NCI-H446 treated with DMSO at 0.1 percent for 48 hours (cell line): ENCODE results near the gene LRP1.

Experiments used
- DNase-seq: peaks from one replicate; lab custom pipeline; 2025; lab: John Stamatoyannopoulos, UW

Gene LRP1

DNA sequence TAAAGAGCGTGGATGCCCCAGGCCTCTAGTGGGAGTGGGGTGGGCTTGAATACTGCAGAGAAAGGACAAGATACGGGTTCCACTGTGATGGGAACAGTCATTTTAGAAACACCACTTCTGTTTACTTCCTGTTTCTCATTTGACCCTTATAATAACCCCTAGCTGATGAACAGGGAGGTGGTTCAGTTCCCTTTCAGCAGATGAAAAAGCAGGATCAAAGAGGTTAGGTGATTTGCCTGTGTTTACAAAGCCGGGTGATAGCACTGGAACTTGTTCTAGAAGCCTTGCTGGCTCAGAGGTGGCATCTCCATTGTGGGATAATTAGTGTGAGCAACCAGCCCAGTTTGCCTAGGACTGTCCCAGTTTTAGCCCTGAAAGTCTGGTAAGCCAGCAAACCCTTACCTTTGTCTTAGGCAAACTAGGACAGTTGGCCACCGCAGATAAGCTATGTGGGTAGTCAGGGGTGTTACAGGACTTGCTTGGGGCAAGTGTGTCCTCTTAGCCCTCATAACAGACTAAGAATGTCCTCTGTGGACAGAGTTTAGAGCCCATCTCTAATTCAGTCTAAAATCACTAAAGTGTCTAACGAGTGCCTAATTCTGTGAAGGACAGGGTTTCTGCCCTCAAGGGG lies 26.6 kb downstream of the LRP1 start:
- DNase-seq, result no peak

DNA sequence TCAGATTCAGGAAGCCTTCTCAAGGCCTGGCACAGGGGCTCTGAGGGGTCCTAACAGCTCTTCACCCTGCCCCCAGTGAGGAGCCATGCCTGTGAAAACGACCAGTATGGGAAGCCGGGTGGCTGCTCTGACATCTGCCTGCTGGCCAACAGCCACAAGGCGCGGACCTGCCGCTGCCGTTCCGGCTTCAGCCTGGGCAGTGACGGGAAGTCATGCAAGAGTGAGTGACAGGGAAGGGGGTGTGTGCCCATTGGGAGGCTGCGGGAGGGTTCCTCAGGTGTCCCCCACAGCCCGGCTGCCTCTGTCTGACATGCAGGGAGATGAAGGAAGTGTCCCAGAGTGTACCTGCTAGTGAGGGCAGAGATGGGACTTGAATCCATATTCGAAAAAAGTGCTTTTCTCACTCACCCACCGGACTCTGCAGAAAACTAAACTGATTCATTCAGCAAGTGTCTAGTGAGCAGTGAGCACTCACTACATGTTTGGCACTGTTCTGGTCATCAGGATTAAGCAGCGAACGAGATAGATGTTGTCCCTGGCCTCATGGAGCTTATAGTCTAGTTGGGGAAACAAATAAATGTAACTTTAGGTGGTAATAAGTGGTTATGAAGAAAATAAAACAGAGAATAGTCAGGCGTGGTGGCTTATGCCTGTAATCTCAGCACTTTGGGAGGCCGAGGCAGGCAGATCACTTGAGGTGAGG lies 28.6 kb downstream of the LRP1 start:
- no peak for DNase-seq

DNA sequence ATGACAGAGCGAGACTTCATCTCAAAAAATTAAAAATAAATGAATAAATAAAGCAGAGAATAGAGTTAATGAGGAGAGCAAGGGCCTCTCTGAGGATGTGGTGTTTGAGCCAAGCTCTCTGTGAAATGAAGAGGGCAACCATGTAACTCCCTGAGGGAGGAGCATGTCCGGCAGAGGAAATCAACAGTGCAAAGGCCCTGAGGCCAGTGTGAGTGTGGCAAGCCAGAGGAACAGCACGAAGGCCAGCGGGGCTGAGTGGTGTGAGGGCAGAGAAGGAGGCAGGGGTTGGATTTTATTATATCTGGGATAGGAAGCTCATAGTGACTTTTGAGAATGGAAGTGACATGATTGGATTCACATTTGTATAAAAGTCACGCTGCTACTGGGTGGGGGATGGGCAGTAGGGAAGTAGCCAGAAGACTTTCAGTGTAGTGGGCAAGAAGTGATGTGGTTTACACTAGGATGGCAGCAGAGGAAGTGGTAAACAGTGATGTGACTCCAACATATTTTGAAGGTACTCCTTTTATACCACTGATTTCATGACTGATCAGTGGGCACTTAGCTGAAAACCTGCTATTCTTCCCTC lies 29.4 kb downstream of the LRP1 start:
- no peak for DNase-seq

DNA sequence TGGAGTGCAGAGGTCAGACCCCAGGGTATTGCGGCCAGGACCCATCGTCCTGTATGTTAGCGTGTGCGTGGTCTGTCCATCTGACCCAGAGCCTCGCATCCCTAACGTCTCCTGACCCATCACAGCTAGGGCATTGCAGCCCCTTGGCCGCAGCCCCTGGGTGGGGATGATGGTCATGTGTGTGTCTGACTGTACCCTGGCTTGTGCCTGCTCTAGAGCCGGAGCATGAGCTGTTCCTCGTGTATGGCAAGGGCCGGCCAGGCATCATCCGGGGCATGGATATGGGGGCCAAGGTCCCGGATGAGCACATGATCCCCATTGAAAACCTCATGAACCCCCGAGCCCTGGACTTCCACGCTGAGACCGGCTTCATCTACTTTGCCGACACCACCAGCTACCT lies 29.9 kb downstream of the LRP1 start:
- DNase-seq, result no peak

DNA sequence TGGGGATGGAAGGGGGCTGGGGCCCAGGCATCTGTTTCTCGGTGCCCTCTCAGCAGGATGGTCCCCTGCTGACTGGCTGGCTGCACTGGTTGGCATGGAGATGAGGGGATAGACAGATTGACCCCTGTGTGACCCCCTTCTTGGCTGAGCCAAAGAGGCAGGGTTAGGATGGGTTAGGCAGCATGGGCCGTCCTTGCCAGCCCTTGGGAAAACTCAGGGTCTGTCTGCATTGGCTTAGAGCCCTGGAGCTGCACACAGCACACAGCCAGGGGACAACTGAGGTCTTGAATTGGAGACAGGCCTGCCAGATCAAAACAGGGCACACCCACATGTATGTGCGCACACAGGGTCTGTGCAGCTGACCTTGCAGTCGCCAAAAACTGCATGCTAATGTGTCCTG lies 30.4 kb downstream of the LRP1 start:
- DNase-seq, result no peak

DNA sequence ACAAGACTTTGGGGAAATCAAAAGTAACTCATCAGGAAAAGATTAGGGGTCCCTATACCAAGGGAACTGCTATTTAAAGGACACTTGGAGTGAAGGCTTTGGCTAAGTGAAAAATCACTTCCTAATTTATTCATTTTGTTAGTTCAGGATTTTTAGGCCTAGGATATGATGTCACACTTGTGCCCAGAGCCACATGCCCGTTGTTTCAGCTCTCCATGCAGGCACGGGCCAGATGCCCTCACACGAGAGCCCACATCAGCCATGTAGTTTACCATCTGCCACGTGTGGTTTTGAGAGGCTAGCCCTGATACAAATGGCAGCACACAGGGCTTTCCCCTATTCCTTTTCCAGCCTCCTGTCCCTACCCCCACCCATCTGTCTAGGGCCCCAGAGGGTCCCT lies 31.0 kb downstream of the LRP1 start:
- DNase-seq, result no peak

DNA sequence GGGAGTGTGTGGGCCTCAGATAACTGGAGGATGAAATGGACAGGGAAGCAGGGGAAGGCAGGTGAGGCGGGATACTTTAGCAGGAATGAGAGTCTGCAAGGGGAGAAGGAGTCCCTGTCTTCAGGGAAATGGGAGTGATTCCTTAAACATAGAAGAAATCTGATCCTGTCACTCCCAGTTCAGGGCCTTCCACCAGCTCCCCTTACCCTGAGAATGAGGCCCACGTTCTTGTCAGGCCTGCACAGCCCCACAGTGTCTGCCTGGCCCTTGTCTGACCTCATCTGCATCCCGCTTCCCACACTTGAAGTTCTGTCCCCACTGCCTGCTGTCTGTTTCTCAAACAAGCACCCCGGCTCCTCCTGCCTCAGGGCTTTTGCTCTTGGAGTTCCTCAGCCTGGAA lies 31.8 kb downstream of the LRP1 start:
- no peak for DNase-seq

DNA sequence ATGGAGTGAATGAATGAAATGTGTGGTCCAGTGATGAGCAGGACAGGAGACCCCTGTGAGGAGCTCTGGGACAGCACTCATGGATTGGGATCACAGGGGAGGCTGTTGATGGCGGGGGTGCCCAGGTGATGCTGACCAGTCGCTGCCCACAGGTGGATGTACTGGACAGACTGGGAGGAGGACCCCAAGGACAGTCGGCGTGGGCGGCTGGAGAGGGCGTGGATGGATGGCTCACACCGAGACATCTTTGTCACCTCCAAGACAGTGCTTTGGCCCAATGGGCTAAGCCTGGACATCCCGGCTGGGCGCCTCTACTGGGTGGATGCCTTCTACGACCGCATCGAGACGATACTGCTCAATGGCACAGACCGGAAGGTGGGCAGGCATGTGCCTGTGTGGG lies 32.5 kb downstream of the LRP1 start:
- no peak for DNase-seq

DNA sequence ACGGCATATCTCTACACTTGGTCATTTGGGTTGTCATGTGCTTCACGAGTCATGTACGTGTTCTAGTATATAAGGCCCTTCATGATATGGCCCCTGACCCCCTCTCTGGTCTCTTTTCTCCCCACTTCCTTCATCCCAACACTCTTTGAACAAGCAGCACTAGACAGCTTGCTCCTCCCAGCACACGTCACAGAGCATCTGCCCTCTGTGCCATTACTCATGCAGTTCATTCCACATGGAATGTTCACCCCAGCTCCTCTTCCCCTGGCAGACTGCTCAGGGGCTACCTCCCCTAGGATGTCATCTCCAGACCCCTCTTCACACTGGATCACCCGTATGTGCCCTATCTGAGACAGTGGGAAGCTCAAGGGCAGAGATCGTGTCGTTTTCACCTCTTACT lies 33.2 kb downstream of the LRP1 start:
- no peak for DNase-seq

DNA sequence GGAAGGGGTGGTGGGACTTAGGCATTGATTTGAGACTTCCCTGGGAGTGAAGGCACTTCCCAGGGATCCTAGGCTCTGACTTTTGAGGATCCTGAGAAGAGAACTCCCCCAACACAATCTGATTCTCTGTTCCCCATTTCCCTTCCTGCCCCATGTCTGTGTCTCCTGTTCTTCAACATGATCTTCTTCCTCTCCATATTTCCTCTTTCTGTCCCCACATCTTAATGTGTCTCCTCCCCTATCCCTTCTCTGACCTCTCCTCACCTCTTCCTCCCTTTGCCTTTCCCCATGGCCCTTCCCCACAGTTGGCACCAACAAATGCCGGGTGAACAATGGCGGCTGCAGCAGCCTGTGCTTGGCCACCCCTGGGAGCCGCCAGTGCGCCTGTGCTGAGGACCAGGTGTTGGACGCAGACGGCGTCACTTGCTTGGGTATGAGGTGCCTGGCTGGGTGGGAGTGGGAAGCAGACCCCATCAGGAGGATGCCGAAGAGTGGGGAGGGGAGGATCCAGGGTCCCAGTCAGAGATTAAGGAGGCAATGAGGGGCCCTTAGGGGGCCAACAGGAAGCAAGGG lies 34.4 kb downstream of the LRP1 start:
- DNase-seq, result no peak

DNA sequence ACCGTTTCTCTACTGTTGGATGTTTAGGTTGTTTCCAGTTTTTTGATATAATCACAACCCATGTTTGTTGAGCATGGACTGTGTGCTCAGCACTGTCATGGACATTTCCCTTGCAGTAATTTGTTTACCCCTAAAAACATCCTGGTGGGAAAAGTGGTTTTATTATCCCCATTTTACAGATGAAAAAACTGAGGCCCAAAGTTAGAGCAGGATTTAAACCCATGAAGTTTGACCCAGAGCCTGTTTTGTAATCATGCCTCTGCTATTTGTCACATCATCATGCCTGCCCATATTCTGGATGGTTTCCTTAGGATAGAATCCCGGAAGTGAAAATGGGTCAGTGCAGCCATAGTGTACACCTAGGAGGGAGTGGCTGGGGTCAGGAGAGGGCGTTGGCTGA lies 36.2 kb downstream of the LRP1 start:
- no peak for DNase-seq

DNA sequence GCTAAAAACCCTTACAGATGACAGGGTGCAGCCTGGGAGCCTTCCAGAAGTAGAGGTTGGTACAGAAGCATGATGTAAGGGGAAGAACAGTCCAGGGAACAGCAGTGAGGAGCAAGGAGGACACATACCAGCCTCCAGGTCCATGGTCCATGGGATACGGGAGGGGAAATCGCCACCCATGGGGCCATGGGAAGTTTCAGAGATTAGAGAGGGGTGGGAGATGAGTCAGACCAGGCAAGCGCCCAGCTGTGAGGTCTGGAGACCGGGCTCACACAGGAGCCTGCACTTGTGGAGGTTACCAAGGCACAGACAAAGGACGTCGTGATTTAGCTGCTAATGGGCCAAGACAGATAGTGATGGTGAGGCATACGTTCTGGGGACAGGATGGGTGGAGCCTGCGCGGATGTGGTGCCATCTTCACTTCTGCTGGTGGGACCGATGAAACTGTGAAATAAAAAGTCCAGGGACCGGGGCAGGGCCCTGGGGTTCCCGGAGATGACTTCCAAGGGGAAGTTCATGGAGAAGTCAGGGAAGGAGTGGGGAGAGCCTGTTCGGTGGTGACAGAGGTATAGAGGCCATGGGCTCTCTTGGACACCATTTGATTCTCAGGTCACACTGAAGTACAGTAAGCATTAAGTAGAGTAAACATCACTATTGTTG lies 36.8 kb downstream of the LRP1 start:
- DNase-seq, result no peak

DNA sequence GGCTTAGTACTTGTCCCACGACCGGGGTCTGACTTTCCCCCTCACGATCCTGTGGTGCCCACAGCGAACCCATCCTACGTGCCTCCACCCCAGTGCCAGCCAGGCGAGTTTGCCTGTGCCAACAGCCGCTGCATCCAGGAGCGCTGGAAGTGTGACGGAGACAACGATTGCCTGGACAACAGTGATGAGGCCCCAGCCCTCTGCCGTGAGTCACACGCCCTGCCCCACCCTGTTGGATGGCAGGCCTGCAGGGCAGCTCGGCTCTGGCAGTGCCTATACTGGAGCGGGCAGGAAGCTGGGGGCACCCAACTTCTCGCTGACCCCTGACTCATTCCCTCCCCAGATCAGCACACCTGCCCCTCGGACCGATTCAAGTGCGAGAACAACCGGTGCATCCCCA lies 37.5 kb downstream of the LRP1 start:
- no peak for DNase-seq

DNA sequence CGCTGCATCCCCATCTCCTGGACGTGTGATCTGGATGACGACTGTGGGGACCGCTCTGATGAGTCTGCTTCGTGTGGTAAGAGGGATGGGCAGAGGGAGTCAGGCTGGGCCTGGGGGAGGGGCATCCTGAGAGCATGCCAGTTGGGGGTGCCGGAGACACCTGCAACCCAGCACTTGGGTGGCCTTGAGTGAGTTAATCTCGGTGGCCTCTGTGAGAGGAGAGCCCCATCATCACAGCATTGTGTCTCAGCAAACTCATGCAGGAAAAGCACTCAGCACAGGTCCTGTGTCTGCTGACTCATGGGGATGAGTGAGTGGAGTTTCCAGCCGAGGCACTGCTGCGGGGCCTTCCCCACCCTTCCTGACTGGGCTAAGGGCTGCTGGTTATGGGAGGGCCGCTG lies 38.7 kb downstream of the LRP1 start:
- DNase-seq, result no peak

DNA sequence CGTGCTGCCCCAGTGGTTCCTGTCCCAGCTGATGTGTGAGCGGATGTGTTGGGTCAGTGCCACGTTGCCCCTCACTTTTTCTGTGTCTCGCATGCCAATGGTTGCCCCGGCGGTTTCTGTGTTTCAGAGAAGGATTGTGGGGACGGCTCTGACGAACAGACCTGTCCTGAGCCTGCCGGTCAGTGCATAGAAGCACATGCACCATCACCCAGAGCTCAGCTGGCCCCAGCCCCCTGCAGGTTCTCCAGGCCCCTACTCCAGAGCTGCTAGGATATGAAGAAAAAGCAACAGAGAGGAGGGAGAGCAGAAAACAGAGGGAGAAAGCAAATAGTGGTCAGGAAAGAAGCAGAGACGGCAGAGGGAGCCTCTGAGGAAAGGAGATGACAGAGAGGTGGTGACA lies 39.8 kb downstream of the LRP1 start:
- no peak for DNase-seq

DNA sequence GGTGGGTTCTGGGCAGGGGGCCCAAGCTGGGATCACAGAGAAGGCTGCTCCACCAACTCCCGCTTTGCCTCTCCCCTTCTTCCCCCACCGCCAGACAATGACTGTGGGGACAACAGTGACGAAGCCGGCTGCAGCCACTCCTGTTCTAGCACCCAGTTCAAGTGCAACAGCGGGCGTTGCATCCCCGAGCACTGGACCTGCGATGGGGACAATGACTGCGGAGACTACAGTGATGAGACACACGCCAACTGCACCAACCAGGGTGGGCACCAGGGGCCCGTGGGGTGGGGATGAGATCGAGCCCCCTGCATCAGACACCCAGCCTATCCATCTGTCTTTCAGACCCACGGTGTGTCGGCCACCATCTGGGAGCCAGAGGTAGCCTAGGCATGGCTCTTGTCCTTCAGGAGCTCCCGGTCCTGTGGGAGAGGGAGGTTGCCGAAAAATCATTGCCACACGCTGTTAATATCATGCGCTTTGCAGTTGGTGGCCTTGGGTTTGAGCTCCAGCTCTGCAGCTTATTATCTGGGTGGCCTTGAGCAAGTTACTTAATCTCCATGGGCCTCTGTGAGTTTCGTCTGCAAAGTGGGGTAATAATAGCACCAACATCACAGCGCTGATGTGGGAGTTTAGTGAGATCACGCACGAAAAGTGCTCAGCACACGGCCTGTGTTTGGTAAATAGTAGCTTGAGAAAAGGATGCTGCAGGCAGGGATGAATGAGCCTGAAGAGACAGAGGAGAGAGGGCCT lies 40.9 kb downstream of the LRP1 start:
- DNase-seq, result no peak

DNA sequence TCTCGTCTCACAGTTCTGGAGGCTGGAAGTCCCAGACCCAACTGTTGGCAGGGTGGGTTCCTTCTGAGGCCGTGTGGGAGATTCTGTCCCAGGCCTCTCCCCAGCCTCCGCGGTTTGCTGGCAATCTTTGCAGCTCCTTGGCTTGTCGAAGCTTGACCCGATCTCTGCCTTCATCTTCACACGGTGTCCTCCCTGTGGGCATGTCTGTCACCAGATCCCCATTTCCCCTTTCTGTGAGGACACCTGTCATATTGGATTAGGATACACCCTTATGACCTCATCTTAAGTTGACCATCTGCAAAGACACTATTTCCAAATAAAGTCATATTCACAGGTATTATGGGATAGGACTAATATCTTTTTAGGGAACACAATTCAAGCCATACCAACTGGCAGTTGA lies 41.7 kb downstream of the LRP1 start:
- DNase-seq, result no peak

DNA sequence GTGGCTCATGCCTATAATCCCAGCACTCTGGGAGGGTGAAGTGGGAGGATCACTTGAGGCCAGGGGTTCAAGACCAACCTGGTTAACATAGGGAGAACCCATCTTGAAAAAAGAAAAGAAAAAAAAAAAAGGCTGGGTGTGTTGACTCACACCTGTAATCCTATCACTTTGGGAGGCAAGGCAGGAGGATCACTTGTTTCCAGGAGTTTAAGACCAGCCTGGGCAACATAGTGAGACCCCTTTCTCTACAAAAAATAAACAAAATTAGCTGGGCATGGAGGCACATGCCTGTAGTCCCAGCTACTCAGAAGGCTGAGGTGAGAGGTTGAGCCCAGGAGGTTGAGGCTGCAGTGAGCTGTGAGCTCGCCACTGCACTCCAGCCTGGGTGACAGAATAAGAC lies 42.1 kb downstream of the LRP1 start:
- DNase-seq, result no peak

DNA sequence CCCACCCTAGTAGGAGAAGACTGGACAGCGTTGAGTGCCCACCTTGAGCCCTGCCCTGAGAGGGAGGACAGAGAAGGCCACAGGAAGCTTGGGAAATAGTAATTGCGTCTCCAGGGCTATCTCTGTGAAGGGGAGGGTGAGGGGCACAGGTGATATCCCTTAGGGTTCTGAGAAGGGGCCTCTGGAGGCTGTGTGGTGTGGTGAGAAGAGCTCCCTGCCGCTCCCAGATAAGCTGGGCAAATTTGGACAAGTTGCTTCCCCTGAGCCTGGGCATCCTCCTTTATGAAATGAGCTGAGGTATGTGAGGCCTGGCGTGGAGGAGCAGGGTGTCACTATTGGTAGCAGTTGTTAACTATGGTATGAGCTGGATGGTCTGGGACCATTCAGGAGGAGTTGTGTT lies 42.6 kb downstream of the LRP1 start:
- no peak for DNase-seq

DNA sequence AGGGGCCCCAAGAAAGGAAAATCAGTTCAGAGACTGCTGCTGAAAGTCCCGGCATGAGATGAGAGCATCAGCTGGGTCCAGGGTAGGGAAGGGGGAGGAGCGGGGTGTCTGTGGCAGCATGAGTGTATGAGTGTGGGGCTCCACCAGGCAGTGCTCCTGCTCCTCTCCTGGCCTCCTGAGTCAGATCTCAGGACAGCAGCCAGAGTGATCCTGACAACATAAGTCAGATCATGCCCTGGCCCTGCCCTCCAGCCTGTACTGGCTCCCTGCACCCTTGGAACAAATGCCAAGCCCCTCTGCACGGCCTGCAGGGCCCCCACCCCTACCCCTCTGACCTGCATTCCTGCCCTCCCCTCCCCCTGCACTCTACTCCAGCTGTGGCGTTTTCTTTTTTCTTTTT lies 43.4 kb downstream of the LRP1 start:
- DNase-seq, result no peak

DNA sequence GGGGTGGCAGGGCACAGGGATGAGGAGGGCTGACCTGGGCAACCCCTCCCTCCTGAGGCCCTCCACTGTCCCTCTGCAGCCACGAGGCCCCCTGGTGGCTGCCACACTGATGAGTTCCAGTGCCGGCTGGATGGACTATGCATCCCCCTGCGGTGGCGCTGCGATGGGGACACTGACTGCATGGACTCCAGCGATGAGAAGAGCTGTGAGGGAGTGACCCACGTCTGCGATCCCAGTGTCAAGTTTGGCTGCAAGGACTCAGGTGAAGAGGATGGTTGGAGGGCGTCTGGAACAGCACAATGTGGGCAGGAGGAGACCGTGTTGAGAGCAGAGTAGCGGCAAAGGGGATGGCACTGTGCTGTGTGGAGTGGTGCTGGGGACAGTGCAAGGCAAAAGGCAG lies 44.8 kb downstream of the LRP1 start:
- no peak for DNase-seq

DNA sequence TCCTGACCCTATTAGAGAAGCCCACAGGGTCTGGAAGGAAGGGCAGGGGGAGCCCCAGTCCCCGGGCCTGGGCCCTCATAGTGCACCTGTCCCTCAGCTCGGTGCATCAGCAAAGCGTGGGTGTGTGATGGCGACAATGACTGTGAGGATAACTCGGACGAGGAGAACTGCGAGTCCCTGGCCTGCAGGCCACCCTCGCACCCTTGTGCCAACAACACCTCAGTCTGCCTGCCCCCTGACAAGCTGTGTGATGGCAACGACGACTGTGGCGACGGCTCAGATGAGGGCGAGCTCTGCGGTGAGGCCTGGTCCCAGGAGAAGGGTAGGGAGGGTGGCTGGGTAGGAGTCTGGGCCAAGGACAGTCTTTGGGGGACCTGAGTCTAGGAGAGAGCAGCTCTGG lies 45.4 kb downstream of the LRP1 start:
- DNase-seq, result no peak
